ENCODE data around the gene TSKU.

The TSKU gene

GRCh38 chr11:76752321-76753143 lies 30.6 kb upstream of the TSKU start:
- DNase-seq (ENCODE audit: low read depth in 2 of 2), result no peak

GRCh38 chr11:76753449-76753848 lies 29.7 kb upstream of the TSKU start:
- no peak for DNase-seq (ENCODE audit: low read depth in 2 of 2)

GRCh38 chr11:76753950-76754349 lies 29.2 kb upstream of the TSKU start:
- DNase-seq (ENCODE audit: low read depth in 2 of 2), result no peak

GRCh38 chr11:76756341-76756741 lies 26.8 kb upstream of the TSKU start:
- no peak for DNase-seq (ENCODE audit: low read depth in 2 of 2)

- no peak for DNase-seq (ENCODE audit: low read depth in 2 of 2)
Measured at GRCh38 chr11:76758311-76758710, 24.8 kb upstream of the TSKU start.

- DNase-seq (ENCODE audit: low read depth in 2 of 2), result no peak
Measured at GRCh38 chr11:76759092-76759491, 24.1 kb upstream of the TSKU start.

GRCh38 chr11:76759517-76759916 lies 23.6 kb upstream of the TSKU start:
- no peak for DNase-seq (ENCODE audit: low read depth in 2 of 2)

GRCh38 chr11:76760236-76760635 lies 22.9 kb upstream of the TSKU start:
- DNase-seq (ENCODE audit: low read depth in 2 of 2), result no peak

GRCh38 chr11:76761718-76762355 lies 21.3 kb upstream of the TSKU start:
- no peak for DNase-seq (ENCODE audit: low read depth in 2 of 2)

GRCh38 chr11:76762356-76762752 lies 20.8 kb upstream of the TSKU start:
- DNase-seq (ENCODE audit: low read depth in 2 of 2), result no peak

- DNase-seq (ENCODE audit: low read depth in 2 of 2), result no peak
Measured at GRCh38 chr11:76762867-76763572, 20.1 kb upstream of the TSKU start.

GRCh38 chr11:76763573-76764346 lies 19.4 kb upstream of the TSKU start:
- no peak for DNase-seq (ENCODE audit: low read depth in 2 of 2)

GRCh38 chr11:76764941-76765665 lies 18.1 kb upstream of the TSKU start:
- DNase-seq (ENCODE audit: low read depth in 2 of 2), result no peak

- DNase-seq (ENCODE audit: low read depth in 2 of 2), result no peak
Measured at GRCh38 chr11:76765863-76766350, 17.2 kb upstream of the TSKU start.

- DNase-seq (ENCODE audit: low read depth in 2 of 2), result no peak
Measured at GRCh38 chr11:76766521-76766920, 16.6 kb upstream of the TSKU start.

GRCh38 chr11:76767659-76768058 lies 15.5 kb upstream of the TSKU start:
- no peak for DNase-seq (ENCODE audit: low read depth in 2 of 2)

- no peak for DNase-seq (ENCODE audit: low read depth in 2 of 2)
Measured at GRCh38 chr11:76768088-76768908, 14.9 kb upstream of the TSKU start.

GRCh38 chr11:76768909-76769560 lies 14.1 kb upstream of the TSKU start:
- no peak for DNase-seq (ENCODE audit: low read depth in 2 of 2)

GRCh38 chr11:76769645-76770586 lies 13.2 kb upstream of the TSKU start:
- no peak for DNase-seq (ENCODE audit: low read depth in 2 of 2)

Measured in stimulated activated CD4-positive, alpha-beta T cell treated with anti-CD3 and anti-CD28 coated beads, Interleukin-1b, Interleukin-23, amount 100 ng/mL, for 4 hours (primary cell).